GM12872 (cell line): ENCODE data around the gene SPRR5.

ENCODE experiments used
- CTCF ChIP-seq: IDR thresholded peaks from 3 replicates; pipeline ENCODE4 v1.5.1; 2011; ENCODE audit warnings: low read depth, mild to moderate bottlenecking, low read length, moderate library complexity; ENCODE audit not compliant: insufficient read depth

SPRR5 gene

GRCh38 chr1:152946248-152946647 is 758 bp upstream of the SPRR5 start:
- TF ChIP-seq CTCF = no peak

GRCh38 chr1:152951711-152952110 is 4.7 kb downstream of the SPRR5 start:
- no peak for TF ChIP-seq CTCF

GRCh38 chr1:152953761-152954160 is 6.8 kb downstream of the SPRR5 start:
- TF ChIP-seq CTCF = no peak

DNA sequence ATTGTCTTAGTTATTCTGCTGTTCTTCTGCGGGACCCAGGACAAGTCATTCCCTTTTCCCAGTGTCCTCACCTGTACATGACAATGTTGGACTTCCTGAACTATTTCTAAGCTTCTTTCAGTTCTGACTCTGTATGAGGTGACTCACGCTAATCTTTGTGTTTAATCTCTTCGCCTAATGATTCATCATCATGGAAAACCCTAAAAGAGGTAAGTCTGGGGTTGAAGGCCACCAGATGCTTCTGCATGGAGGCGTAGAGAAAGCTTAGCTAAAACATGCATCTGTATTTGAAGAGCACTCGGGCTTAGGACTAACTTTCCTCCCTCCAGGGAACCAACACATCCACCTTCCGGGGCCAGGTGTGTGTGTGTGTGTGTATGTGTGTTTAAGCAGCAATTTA is 7.4 kb downstream of the SPRR5 start:
- TF ChIP-seq CTCF = no peak

GRCh38 chr1:152957561-152957960 is 10.6 kb downstream of the SPRR5 start:
- no peak for TF ChIP-seq CTCF

DNA sequence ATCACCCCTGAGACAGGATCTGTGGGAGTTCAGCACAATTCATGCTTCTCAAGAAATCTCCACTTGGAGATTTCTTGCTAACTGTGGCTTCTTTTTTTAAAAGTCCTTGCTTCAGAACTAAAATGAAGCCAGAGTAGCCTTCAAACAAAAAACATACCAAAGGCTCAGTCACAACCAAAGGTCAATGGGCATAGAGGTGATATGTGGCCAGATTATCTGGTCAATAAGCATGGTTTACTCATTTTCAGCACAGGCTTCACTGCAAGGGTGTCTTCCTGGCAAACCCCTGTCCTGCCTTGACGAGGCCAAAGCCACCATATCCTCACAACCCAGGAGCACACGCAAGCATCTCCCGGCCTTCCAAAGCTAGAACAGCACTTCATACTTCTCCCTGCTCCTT is 12.3 kb downstream of the SPRR5 start:
- TF ChIP-seq CTCF = no peak

DNA sequence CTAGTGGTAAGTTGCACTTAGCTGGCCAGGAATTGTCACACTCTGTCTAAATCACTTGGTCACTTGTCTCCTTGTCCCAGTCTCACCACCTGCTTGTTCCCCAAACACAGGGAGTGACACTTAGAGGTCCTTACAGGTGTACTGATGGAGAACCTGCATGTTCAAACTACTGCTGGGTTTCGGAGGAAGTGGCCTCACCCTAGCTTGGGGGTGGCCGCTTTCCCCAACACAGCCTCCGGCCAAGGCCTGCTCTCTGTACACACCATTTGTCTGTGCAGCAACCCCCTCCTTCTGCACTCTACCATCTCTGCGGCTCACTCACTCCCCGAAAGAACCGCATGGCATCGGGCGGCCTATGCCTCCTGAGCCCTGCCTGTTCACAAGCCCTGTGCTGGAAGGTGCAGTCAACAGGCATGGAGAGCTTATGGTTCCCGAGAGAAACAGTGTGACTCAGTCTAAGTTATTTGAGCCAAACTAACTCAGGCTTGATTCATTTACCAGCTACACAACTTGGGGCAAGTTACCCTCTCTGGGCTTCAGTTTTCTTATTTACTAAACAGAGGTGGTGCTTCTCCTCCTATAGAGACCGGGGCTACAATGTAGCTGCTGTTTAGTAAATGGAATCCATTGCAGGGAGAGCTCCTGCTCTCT is 12.9 kb downstream of the SPRR5 start:
- TF ChIP-seq CTCF = no peak
